K562 (cell line): Measurements from ENCODE around the gene APC. TPM values are rescaled to one million over a fixed set of nuclear protein-coding genes. Genes with fewer than 3 reads are reported as not detected.

Source experiments
- CCAR2 ChIP-seq: fragments of 200-400 bp; formaldehyde crosslinking; IDR thresholded peaks from 2 replicates; pipeline ENCODE4 v1.6.1; 2017; ENCODE audit warnings: mild to moderate bottlenecking, low read depth, low read length
- COPS2 ChIP-seq: fragments of 450-650 bp; conservative IDR thresholded peaks from 2 replicates; pipeline ENCODE4 v1.6.1; 2016; ENCODE audit warnings: mild to moderate bottlenecking, moderate library complexity
- CREB1 ChIP-seq, 2 experiments: sonication (generic) in 1 of 2; formaldehyde crosslinking in 1 of 2; IDR thresholded peaks; 2 replicates each; pipeline versions ENCODE4 v1.6.1 to v1.8.0; 2012 to 2022; ENCODE audit warnings: inconsistent platforms in 1 of 2, mild to moderate bottlenecking in 1 of 2, missing genetic modification reagents in 1 of 2, moderate library complexity in 1 of 2
- ELF1 ChIP-seq: fragments of 200-800 bp; sonication (Bioruptor generic); IDR thresholded peaks from 2 replicates; pipeline ENCODE4 v1.6.1; 2016; ENCODE audit warnings: missing genetic modification characterization, missing compliant biosample characterization
- FOXM1 ChIP-seq, 2 experiments: fragments of 450-650 bp in 1 of 2; sonication (generic) in 1 of 2; formaldehyde crosslinking in 1 of 2; IDR thresholded peaks; 2 replicates each; pipeline versions ENCODE4 v1.6.1 to v1.9.0; 2017 to 2022; ENCODE audit warnings: low read depth in 2 of 2, mild to moderate bottlenecking in 2 of 2, missing genetic modification reagents in 1 of 2, moderate library complexity in 1 of 2
- GTF2B ChIP-seq: IDR thresholded peaks from 2 replicates; pipeline ENCODE4 v1.6.1; 2011; ENCODE audit not compliant: insufficient read length; ENCODE audit errors: extremely low read depth
- HMBOX1 ChIP-seq: sonication (generic); IDR thresholded peaks from 2 replicates; pipeline ENCODE4 v1.6.1; 2016
- HMGN3 ChIP-seq: IDR thresholded peaks from 2 replicates; pipeline ENCODE4 v1.6.1; 2011; ENCODE audit warnings: borderline replicate concordance, low read depth, mild to moderate bottlenecking, mixed read lengths, low read length; ENCODE audit not compliant: insufficient read length; ENCODE audit errors: extremely low read depth
- ID3 ChIP-seq, 2 experiments: fragments of 250-450 bp in 1 of 2; fragments of 450-650 bp in 1 of 2; sonication (Bioruptor Pico) in 1 of 2; IDR thresholded peaks; 2 replicates each; pipeline versions ENCODE4 v1.6.1 to v1.8.0; 2016 to 2021; ENCODE audit warnings: mild to moderate bottlenecking in 2 of 2, moderate library complexity in 2 of 2, missing compliant biosample characterization in 1 of 2, missing genetic modification characterization in 1 of 2
- KLF16 ChIP-seq: IDR thresholded peaks from 2 replicates; pipeline ENCODE4 v1.6.1; 2016; ENCODE audit warnings: antibody characterized with exemption
- MCM3 ChIP-seq: fragments of 450-650 bp; IDR thresholded peaks from 2 replicates; pipeline ENCODE4 v1.6.1; 2016
- MEF2D ChIP-seq: conservative IDR thresholded peaks from 2 replicates; pipeline ENCODE4 v1.6.1; 2016; ENCODE audit warnings: low read depth, missing genetic modification characterization, missing compliant biosample characterization
- NEUROD1 ChIP-seq: fragments of 150-350 bp; IDR thresholded peaks from 2 replicates; pipeline ENCODE4 v1.6.1; 2014; ENCODE audit warnings: borderline replicate concordance, low read length, low read depth; ENCODE audit not compliant: partially characterized antibody
- RFX1 ChIP-seq: fragments of 450-650 bp; IDR thresholded peaks from 2 replicates; pipeline ENCODE4 v1.6.1; 2016; ENCODE audit warnings: mild to moderate bottlenecking, moderate library complexity
- RFX7 ChIP-seq: fragments of 250-450 bp; sonication (Bioruptor Pico); IDR thresholded peaks from 2 replicates; pipeline ENCODE4 v1.5.1; 2021; ENCODE audit warnings: mild to moderate bottlenecking
- TAF15 ChIP-seq: fragments of 200-400 bp; formaldehyde crosslinking; IDR thresholded peaks from 2 replicates; pipeline ENCODE4 v1.6.1; 2017; ENCODE audit warnings: mild to moderate bottlenecking, low read depth, low read length, moderate library complexity
- TAL1 ChIP-seq: fragments of 450-650 bp; IDR thresholded peaks from 2 replicates; pipeline ENCODE4 v1.6.1; 2016; ENCODE audit warnings: mild to moderate bottlenecking
- TCF7 ChIP-seq: sonication (generic); IDR thresholded peaks from 2 replicates; pipeline ENCODE4 v1.6.1; 2016; ENCODE audit warnings: antibody characterized with exemption, borderline replicate concordance
- TEAD4 ChIP-seq, 2 experiments: sonication (generic) in 1 of 2; formaldehyde crosslinking in 1 of 2; IDR thresholded peaks; 2 replicates each; pipeline versions ENCODE4 v1.6.1 to v1.8.0; 2012 to 2022; ENCODE audit warnings: borderline replicate concordance in 1 of 2, inconsistent platforms in 1 of 2, low read length in 1 of 2, mild to moderate bottlenecking in 1 of 2, missing genetic modification reagents in 1 of 2
- TFAP4 ChIP-seq: sonication (generic); formaldehyde crosslinking; IDR thresholded peaks from 2 replicates; pipeline ENCODE4 v1.8.0; 2022; ENCODE audit warnings: missing genetic modification reagents, mild to moderate bottlenecking, moderate library complexity, borderline replicate concordance
- ZBTB17 ChIP-seq: fragments of 450-650 bp; formaldehyde crosslinking; IDR thresholded peaks from 2 replicates; pipeline ENCODE4 v1.4.0; 2020; ENCODE audit warnings: mild to moderate bottlenecking
- ZKSCAN3 ChIP-seq: fragments of 250-450 bp; sonication (Bioruptor Pico); IDR thresholded peaks from 2 replicates; pipeline ENCODE4 v1.4.0; 2020
- ZNF12 ChIP-seq: sonication (generic); formaldehyde crosslinking; IDR thresholded peaks from 2 replicates; pipeline ENCODE4 v1.4.0; 2020; ENCODE audit warnings: mild to moderate bottlenecking, missing genetic modification reagents
- ZNF766 ChIP-seq: fragments of 200-800 bp; sonication (Bioruptor generic); conservative IDR thresholded peaks from 2 replicates; pipeline ENCODE4 v1.6.1; 2016; ENCODE audit warnings: missing genetic modification characterization, missing compliant biosample characterization
- polyA plus RNA-seq, 8 experiments: library from polyadenylated mRNA; depleted of rRNA in 4 of 8; stranded (reverse) in 5 of 8; unstranded in 3 of 8; fragments of >200 nt; fragmentation: Nextera tagmentation in 2 of 8; fragmentation: Illumina TruSeq in 1 of 8; extraction: Ambion mirVana in 2 of 8; extraction: Trizol in 1 of 8; gene quantifications; 2 replicates each; pipeline versions ENCODE4 v1.2.1 to v1.2.3, GENCODE V29; 2011 to 2014; ENCODE audit warnings: inconsistent platforms in 1 of 8, missing spikeins in 1 of 8
- total RNA-seq, 7 experiments: library from RNA; depleted of rRNA in 6 of 7; stranded (reverse); fragments of >200 nt in 6 of 7; fragmentation: Illumina TruSeq in 2 of 7; extraction: Trizol in 2 of 7; gene quantifications; 2 replicates each; pipeline versions ENCODE4 v1.2.1 to v1.2.3, GENCODE V29; 2011 to 2021; ENCODE audit warnings: low replicate concordance in 1 of 7

APC gene
- total and polyA plus RNA-seq, 9 of the 15 experiments (the other 6 are each of a cell fraction or from before 2014, with no cell fraction given) = 5.7 to 29.5 (median 15.4) TPM

GRCh38 chr5:112703866-112704820 is 33.5 kb upstream of the APC start (continued):
- TF ChIP-seq ZKSCAN3 (CRISPR knock-in tag) (no peak), ID3 (CRISPR knock-in tag; IDR thresholded peaks at IDR 0.05) (no peak), ID3 (tag; IDR thresholded peaks at IDR 0.05) (0 out of 2 replicates have a peak, but pooled peaks have one; percentile 44), MEF2D (tag) (0 out of 2 replicates have a peak, but pooled peaks have one; percentile 44), HMGN3 (peak; percentile 37), NEUROD1 (peak; percentile 23), ZNF12 (CRISPR knock-in tag) (no peak), KLF16 (peak; percentile 71; the same call in 1 of the 2 replicates), FOXM1 (IDR thresholded peaks at IDR 0.05; ENCODE audit: low read depth) (peak; percentile 45; the same call in 1 of the 2 replicates), FOXM1 (CRISPR knock-in tag; IDR thresholded peaks at IDR 0.05; ENCODE audit: low read depth) (no peak), RFX1 (no peak), TCF7 (no peak), CREB1 (IDR thresholded peaks at IDR 0.05) (0 out of 2 replicates have a peak, but pooled peaks have one; percentile 19), CREB1 (CRISPR knock-in tag; IDR thresholded peaks at IDR 0.05) (0 out of 2 replicates have a peak, but pooled peaks have one; percentile 21), MCM3 (no peak), COPS2 (no peak), TEAD4 (IDR thresholded peaks at IDR 0.05; ENCODE audit: low read length) (peak; percentile 89), TEAD4 (CRISPR knock-in tag; IDR thresholded peaks at IDR 0.05; ENCODE audit: borderline replicate concordance) (no peak), TFAP4 (CRISPR knock-in tag) (peak; percentile 77), ZBTB17 (peak; percentile 20; the same call in 1 of the 2 replicates), CCAR2 (no peak), ELF1 (tag) (no peak), HMBOX1 (peak; percentile 95), GTF2B (no peak), TAF15 (no peak), TAL1 (peak; percentile 81), RFX7 (no peak), ZNF766 (no peak; the same call in 1 of the 2 replicates)
